ENCODE results near the gene DNAJA1. TPM values are rescaled to one million over a fixed set of nuclear protein-coding genes. Genes with fewer than 3 reads are reported as not detected.

DNAJA1 gene
- total RNA-seq (177 and 182 TPM in 2 replicates), polyA plus RNA-seq (53.4 and 72.9 TPM in 2 replicates), polyA minus RNA-seq (112 and 131 TPM in 2 replicates), Bru-seq, nascent RNA (percentile 96 among the genes with signal in this experiment), BruChase-seq, experiment 1, labeled RNA remaining after a 6-hour chase (percentile 95 among the genes with signal in this experiment), BruChase-seq, experiment 2, labeled RNA remaining after a 2-hour chase (percentile 95 among the genes with signal in this experiment)
- polyA plus RNA-seq (2011; cell fraction: cytosol; rRNA removed), result 128 and 136 TPM in 2 replicates
- polyA plus RNA-seq (2011; cell fraction: nucleus; rRNA removed), result 65.4 and 81.1 TPM in 2 replicates
- 213 and 259 TPM in 2 replicates for polyA plus RNA-seq (2012)
- 117 TPM for polyA minus RNA-seq (2011; cell fraction: cytosol; rRNA and poly(A)+ RNA removed)
- polyA minus RNA-seq (2011; cell fraction: nucleus; rRNA and poly(A)+ RNA removed), result 39.6 and 55.6 TPM in 2 replicates
- long read RNA-seq, transcript DNAJA1-201 (9 exons, 2,381 nt), result major isoform, 502 of 555 reads
- long read RNA-seq, partial matches to known transcripts, result 34 of 555 reads
- long read RNA-seq, other reads (novel, unspliced or antisense), result 19 of 555 reads

DNA sequence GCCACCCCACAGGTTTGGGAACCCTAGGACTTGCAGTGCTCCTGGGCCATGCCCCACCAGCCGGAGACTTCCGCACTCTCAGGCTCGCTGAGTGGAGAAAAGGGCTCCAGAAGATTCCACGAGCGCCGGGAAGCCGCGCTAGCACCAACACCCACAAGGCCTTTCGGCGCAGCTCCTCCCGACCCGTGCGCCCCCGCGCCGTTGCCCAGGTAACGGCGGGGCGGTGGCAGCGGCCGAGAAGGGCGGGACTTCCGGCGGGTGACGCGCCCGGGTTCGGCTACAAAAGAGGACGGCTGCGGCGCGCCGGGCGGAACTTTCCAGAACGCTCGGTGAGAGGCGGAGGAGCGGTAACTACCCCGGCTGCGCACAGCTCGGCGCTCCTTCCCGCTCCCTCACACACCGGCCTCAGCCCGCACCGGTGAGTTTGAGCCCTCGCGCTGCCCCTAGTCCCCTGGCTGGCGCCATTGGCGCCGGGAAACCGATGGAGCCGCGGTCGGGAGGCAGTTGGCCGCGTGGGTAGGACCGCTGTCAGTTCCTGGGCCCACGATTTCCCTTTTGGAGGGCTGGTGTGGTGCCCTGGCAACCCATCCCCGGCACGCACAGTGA lies at the start of gene DNAJA1:
Gene DNAJA1, plus strand, starts transcription at position 308 of the 606 bp plus-strand sequence. CDS start 1,212 bp downstream, outside the sequence.
- Histone ChIP-seq H3K27me3 (ENCODE audit: control insufficient read depth in 2 of 2, insufficient read depth in 2 of 2, low read length in 2 of 2) (no peaks in the 10 kb centered on the region), H3K4me1 (ENCODE audit: control insufficient read depth, extremely low read depth, insufficient read depth, low read length) (peaks cover 40% of the 10 kb centered on the region), H3K9ac (replicated peaks; ENCODE audit: extremely low read depth, insufficient read depth, low read length) (peak within 1 kb of the TSS; percentile 99), H3K27ac (ENCODE audit: insufficient read depth, low read depth, low read length) (peak within 1 kb of the TSS; percentile 95), H3K9me3 (replicated peaks; ENCODE audit: control insufficient read depth, insufficient read depth, low read length) (no peaks in the 10 kb centered on the region), H2AFZ (ENCODE audit: low read depth, low read length) (peak within 1 kb of the TSS; percentile 75), H3K9me1 (replicated peaks; ENCODE audit: control insufficient read depth, extremely low read depth, insufficient read depth, low read length) (no peaks in the 10 kb centered on the region), H3K36me3 (ENCODE audit: control insufficient read depth in 2 of 2, extremely low read depth in 1 of 2, insufficient read depth in 2 of 2, low read length in 2 of 2) (peaks cover 0 to 17% of the 10 kb centered on the region in 2 experiments), H3K79me2 (ENCODE audit: control insufficient read depth, insufficient read depth, low read length) (peaks cover 71% of the 10 kb centered on the region), H3K4me2 (ENCODE audit: insufficient read depth, low read length) (peak within 1 kb of the TSS; percentile 99), H4K20me1 (replicated peaks; ENCODE audit: control insufficient read depth, extremely low read depth, insufficient read depth, low read length) (peaks cover 17% of the 10 kb centered on the region), H3K4me3 (replicated peaks in 1 of 3; ENCODE audit: insufficient read depth in 1 of 3, low read depth in 1 of 3, low read length in 3 of 3) (peak within 1 kb of the TSS; percentile 57 to 100 (median 99))
- BruUV-seq (replicated peaks), result TSS peak; percentile 26
- DNase-seq (ENCODE audit: low read depth, low spot score) (peak; percentile 92), FAIRE-seq (peak; percentile 74)
- TF ChIP-seq POLR2AphosphoS5 (IDR thresholded peaks at IDR 0.05; ENCODE audit: insufficient read depth, low read depth, low read length), result peak; percentile 99
- TF ChIP-seq POLR2A (IDR thresholded peaks at IDR 0.05; ENCODE audit: low read depth, low read length), result peak; percentile 99
- TF ChIP-seq, protein P1, sequence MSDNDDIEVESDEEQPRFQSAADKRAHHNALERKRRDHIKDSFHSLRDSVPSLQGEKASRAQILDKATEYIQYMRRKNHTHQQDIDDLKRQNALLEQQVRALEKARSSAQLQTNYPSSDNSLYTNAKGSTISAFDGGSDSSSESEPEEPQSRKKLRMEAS (IDR thresholded peaks at IDR 0.05; ENCODE audit: insufficient read depth, insufficient read length), result peak; percentile 63
- TF ChIP-seq, protein P2, sequence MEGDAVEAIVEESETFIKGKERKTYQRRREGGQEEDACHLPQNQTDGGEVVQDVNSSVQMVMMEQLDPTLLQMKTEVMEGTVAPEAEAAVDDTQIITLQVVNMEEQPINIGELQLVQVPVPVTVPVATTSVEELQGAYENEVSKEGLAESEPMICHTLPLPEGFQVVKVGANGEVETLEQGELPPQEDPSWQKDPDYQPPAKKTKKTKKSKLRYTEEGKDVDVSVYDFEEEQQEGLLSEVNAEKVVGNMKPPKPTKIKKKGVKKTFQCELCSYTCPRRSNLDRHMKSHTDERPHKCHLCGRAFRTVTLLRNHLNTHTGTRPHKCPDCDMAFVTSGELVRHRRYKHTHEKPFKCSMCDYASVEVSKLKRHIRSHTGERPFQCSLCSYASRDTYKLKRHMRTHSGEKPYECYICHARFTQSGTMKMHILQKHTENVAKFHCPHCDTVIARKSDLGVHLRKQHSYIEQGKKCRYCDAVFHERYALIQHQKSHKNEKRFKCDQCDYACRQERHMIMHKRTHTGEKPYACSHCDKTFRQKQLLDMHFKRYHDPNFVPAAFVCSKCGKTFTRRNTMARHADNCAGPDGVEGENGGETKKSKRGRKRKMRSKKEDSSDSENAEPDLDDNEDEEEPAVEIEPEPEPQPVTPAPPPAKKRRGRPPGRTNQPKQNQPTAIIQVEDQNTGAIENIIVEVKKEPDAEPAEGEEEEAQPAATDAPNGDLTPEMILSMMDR (IDR thresholded peaks at IDR 0.05; ENCODE audit: extremely low read depth in 1 of 2, insufficient read depth in 1 of 2, low read depth in 1 of 2, low read length in 2 of 2), result no peak
- TF ChIP-seq FOS (IDR thresholded peaks at IDR 0.05; ENCODE audit: borderline replicate concordance, insufficient read depth, low read length), result peak; percentile 34
- TF ChIP-seq JUN (IDR thresholded peaks at IDR 0.05; ENCODE audit: borderline replicate concordance, insufficient read depth, insufficient read length, low read depth), result no peak
- intact Hi-C loops (cut with micrococcal nuclease), result loop anchor here (1.0 to 5.0 kb wide), 4 partner anchors 24 to 595 kb away; partner anchors contain the start of genes APTX and B4GALT1
- POLR2A ChIA-PET, result interaction anchor here (0.5 to 2.6 kb wide), 33 partner anchors 8 to 899 kb away, joined by 3 to 21 read pairs (median 4); partner anchors contain the start of genes ACO1, APTX, B4GALT1 and BAG1
- dilution Hi-C loops (cut with MboI; ENCODE audit: extremely low pct_ligation_motif_present, low sequenced_read_pairs), result no loop called here
- CTCF ChIA-PET, result interaction anchor here (1.1 to 1.2 kb wide), 4 partner anchors 20 to 630 kb away, joined by 3 to 5 read pairs (median 4); partner anchors contain the start of gene RIGI

Measured in endothelial cell of umbilical vein (primary cell).